GM12872 (cell line): ENCODE results near the gene SYCE3.

Experiments
- TF ChIP-seq, protein P1 (sequence below): IDR thresholded peaks from 3 replicates; pipeline ENCODE4 v1.5.1; 2011; ENCODE audit warnings: low read depth, mild to moderate bottlenecking, low read length, moderate library complexity; ENCODE audit not compliant: insufficient read depth

Gene SYCE3

DNA sequence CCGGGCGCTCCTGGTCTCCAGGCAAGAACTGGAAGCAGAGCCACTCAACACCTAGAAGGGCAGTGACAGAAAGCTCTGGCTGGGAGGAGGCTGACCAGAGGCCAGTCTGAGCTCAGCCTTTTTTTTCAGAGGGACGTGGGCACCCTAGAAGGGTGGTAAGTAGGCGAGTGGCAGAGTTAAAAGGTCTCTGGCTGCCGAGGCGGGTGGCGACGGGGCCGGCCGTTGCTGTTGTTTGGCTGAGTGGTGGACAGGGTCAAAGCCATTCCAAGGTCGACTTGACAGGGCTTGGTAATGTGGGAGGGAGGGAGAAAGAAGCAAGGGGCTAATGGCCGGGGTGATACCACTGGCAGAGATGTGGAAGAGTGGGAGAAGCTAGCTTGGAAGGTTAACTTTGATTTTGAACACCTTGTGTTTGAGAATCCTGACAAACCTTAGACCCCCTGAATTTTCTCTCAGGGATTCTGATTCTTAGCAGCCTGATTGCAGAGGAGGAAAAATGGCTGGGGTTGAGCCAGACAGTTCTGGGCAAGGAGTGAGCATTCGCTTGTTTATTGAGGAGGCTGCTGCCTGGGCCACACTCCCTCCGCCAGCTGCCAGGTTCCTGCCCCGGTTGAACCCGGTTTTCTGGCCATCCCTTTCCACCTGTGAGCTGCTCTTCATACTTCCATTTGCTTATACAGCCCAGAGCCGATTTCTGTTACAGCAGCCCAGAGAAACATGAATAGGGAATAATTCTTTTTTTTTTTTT, 868 bp upstream of the SYCE3 start:
- TF ChIP-seq, protein P1, sequence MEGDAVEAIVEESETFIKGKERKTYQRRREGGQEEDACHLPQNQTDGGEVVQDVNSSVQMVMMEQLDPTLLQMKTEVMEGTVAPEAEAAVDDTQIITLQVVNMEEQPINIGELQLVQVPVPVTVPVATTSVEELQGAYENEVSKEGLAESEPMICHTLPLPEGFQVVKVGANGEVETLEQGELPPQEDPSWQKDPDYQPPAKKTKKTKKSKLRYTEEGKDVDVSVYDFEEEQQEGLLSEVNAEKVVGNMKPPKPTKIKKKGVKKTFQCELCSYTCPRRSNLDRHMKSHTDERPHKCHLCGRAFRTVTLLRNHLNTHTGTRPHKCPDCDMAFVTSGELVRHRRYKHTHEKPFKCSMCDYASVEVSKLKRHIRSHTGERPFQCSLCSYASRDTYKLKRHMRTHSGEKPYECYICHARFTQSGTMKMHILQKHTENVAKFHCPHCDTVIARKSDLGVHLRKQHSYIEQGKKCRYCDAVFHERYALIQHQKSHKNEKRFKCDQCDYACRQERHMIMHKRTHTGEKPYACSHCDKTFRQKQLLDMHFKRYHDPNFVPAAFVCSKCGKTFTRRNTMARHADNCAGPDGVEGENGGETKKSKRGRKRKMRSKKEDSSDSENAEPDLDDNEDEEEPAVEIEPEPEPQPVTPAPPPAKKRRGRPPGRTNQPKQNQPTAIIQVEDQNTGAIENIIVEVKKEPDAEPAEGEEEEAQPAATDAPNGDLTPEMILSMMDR: no peak

- TF ChIP-seq, protein P1: no peak
Observed at GRCh38 chr22:50561401-50562358, 1.0 kb downstream of the SYCE3 start.

DNA sequence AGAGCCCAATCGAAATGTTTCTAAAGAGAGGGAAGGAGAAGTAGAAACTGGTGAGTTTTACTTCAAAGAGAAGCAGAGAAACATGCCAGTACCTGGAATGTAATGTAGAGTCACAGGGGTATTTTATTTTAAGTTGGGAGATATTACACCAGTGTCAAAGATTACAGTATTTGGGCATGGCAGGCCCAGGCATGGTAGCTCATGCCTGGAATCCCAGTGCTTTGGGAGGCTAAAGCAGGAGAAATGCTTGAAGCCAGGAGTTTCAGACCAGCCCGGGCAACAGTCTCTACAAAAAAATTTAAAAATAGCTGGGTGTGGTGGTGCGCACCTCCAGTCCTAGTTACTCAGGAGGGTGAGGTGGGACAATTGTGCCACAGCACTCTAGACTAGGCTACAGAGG, 2.7 kb downstream of the SYCE3 start:
- TF ChIP-seq, protein P1: no peak

DNA sequence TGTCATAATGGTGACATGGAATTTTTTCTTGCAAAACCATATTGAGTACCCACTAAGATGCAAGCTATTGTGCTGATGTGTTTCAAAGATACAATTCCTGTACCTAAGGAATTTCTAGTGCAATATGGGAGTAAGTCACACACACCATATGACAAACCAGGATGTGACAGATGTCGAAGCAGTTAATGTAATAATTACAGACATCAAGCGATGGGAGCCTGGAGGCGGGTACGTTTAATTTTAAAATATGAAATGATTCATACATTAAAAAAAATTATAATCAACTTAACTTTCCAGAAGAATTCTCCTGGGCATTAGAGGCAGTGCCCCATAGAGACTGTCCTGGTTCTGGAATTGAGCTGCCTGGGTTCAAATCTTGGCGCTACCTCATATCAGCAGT, 6.0 kb downstream of the SYCE3 start:
- TF ChIP-seq, protein P1: no peak

DNA sequence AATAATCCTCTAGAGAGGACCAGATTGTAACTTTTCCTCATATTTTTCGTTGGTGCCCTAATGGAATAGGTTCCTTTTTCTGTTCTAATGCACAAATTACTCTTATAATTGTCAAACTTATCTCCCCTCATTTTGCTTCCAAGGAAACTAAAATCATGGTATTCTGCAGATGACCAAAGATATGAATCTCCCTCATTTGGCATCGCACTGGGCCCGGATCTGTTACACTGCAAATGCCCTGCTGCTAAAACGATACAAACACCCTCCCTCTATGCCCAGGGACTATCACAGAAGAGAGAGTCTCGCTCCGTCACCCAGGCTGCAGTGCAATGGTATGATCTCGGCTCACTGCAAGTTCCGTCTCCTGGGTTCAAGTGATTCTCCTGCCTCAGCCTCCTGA, 9.4 kb downstream of the SYCE3 start:
- TF ChIP-seq, protein P1: no peak

GRCh38 chr22:50551160-50551752, 11.5 kb downstream of the SYCE3 start:
- TF ChIP-seq, protein P1: no peak

DNA sequence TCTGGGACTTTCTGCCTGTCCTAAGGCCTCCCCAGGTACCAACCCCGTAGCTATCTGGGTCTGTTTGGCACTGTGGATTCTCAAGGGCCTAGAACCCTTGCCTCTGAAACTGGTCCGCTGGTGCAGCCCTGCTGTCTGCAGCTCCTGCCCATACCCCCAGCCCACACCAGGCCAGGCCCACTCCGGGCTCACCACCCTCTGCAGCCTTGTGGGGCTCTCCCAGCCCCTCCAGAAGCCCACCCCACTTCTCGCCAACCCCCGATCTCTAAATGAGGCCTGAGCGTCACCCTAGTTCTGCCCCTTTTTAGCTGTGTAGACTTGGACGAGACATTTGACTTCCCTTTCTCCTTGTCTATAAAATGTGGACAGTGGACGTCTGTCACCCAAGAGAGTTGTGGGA, 12.3 kb downstream of the SYCE3 start:
- TF ChIP-seq, protein P1: no peak
